HepG2 (cell line): ENCODE measurements around the gene MAFB. TPM values are rescaled to one million over a fixed set of nuclear protein-coding genes. Genes with fewer than 3 reads are reported as not detected.
A peak's percentile ranks its signal among the peaks of the same experiment; 100 is the strongest.

Source experiments
- ATAC-seq: fragments of 200-7000 bp; cut with Tn5 transposase; 3 replicates; pipeline ENCODE4 v1.9.1; 2020; ENCODE audit warnings: mild to moderate bottlenecking, moderate library complexity
- Bru-seq: library from RNA; stranded (reverse); fragments of 400-500 nt; gene quantifications from one replicate; lab custom pipeline; 2021; lab: Mats Ljungman, UMichigan
- BruChase-seq, 2 experiments: library from RNA; stranded (reverse); fragments of 400-500 nt; gene quantifications; one replicate each; lab custom pipeline; 2021; lab: Mats Ljungman, UMichigan
- BruUV-seq: library from RNA; stranded (reverse); fragments of 400-500 nt; replicated peaks from 2 replicates; lab custom pipeline; 2021; lab: Mats Ljungman, UMichigan
- CTCF ChIA-PET: fragments of 300-600 bp; formaldehyde crosslinking; extraction: SDS; loops from one replicate; lab custom pipeline; 2021; ENCODE audit warnings: low total read pairs, inconsistent platforms, low intra/inter-chr PET ratio; lab: Yijun Ruan, JAX
- POLR2A ChIA-PET: fragments of 350-600 bp; sonication (Branson Sonifier 250); formaldehyde crosslinking; loops from one replicate; lab custom pipeline; 2020; ENCODE audit warnings: antibody characterized with exemption, inconsistent platforms; lab: Yijun Ruan, JAX
- DNase-seq: peaks from one replicate; pipeline ENCODE4 v3.0.0-alpha.2; 2015; ENCODE audit warnings: low spot score
- FAIRE-seq: peaks from 3 replicates; lab custom pipeline; 2011; peaks lifted over from hg19 to GRCh38; lab: Jason Lieb, UNC
- H2AFZ ChIP-seq: one replicate; pipeline ENCODE4 v1.6.1; 2011; ENCODE audit warnings: low read length, inconsistent platforms
- H3K27ac ChIP-seq: fragments of 300-600 bp; 3 replicates; pipeline ENCODE4 v1.8.0; 2011; ENCODE audit warnings: mixed run types, mild to moderate bottlenecking, mixed read lengths, low read length, inconsistent platforms; ENCODE audit not compliant: insufficient read depth; ENCODE audit errors: extremely low read length
- H3K27me3 ChIP-seq, 2 experiments: fragments of 200-600 bp in 1 of 2; 2 replicates in 1 of 2; 3 replicates in 1 of 2; pipeline versions ENCODE4 v1.6.0 to v1.8.0; 2011; ENCODE audit warnings: low read length in 2 of 2, mild to moderate bottlenecking in 2 of 2, moderate library complexity in 2 of 2, inconsistent platforms in 1 of 2; ENCODE audit not compliant: insufficient read depth in 2 of 2, control insufficient read depth in 1 of 2
- H3K36me3 ChIP-seq, 2 experiments: fragments of 200-600 bp in 1 of 2; replicated peaks in 1 of 2; 2 replicates in 1 of 2; 3 replicates in 1 of 2; pipeline versions ENCODE4 v1.5.1 to v1.8.0; 2011; ENCODE audit warnings: low read length in 2 of 2, inconsistent platforms in 1 of 2; ENCODE audit not compliant: insufficient read depth in 2 of 2, control insufficient read depth in 1 of 2
- H3K4me1 ChIP-seq: 2 replicates; pipeline ENCODE4 v1.5.1; 2012; ENCODE audit warnings: low read length, inconsistent platforms; ENCODE audit not compliant: insufficient read depth
- H3K4me2 ChIP-seq: 2 replicates; pipeline ENCODE4 v1.6.0; 2011; ENCODE audit warnings: low read depth, low read length, inconsistent platforms
- H3K4me3 ChIP-seq, 3 experiments: fragments of 200-600 bp in 1 of 3; sonication (generic), shearing (Covaris generic) in 1 of 3; replicated peaks in 1 of 3; 2 replicates each; pipeline ENCODE4 v1.5.1; 2011 to 2016; ENCODE audit warnings: low read length in 3 of 3, inconsistent platforms in 2 of 3, low read depth in 2 of 3, mild to moderate bottlenecking in 2 of 3, control low read depth in 1 of 3, mixed read lengths in 1 of 3; ENCODE audit not compliant: insufficient read depth in 1 of 3
- H3K79me2 ChIP-seq: one replicate; pipeline ENCODE4 v1.6.1; 2011; ENCODE audit warnings: low read length, inconsistent platforms; ENCODE audit not compliant: insufficient read depth
- H3K9ac ChIP-seq: 2 replicates; pipeline ENCODE4 v1.6.0; 2011; ENCODE audit warnings: mild to moderate bottlenecking, low read depth, low read length, inconsistent platforms; ENCODE audit not compliant: insufficient read depth
- H3K9me3 ChIP-seq: 2 replicates; pipeline ENCODE4 v1.5.1; 2012; ENCODE audit warnings: mild to moderate bottlenecking, low read length
- H4K20me1 ChIP-seq: 2 replicates; pipeline ENCODE4 v1.6.0; 2011; ENCODE audit warnings: inconsistent platforms, mild to moderate bottlenecking, low read length, moderate library complexity; ENCODE audit not compliant: insufficient read depth
- AGO1 ChIP-seq: fragments of 200-400 bp; formaldehyde crosslinking; IDR thresholded peaks from 2 replicates; pipeline ENCODE4 v1.6.1; 2017; ENCODE audit warnings: mild to moderate bottlenecking, low read depth, low read length, moderate library complexity; ENCODE audit not compliant: poor library complexity, severe bottlenecking
- FOSL1 ChIP-seq: sonication (generic); formaldehyde crosslinking; IDR thresholded peaks from 2 replicates; pipeline ENCODE4 v1.9.0; 2021; ENCODE audit warnings: missing genetic modification reagents, borderline replicate concordance
- KMT2B ChIP-seq: IDR thresholded peaks from 2 replicates; pipeline ENCODE4 v1.6.1; 2016; ENCODE audit warnings: missing genetic modification reagents, missing compliant biosample characterization
- NR2F1 ChIP-seq, 2 experiments: fragments of 450-650 bp in 1 of 2; formaldehyde crosslinking in 1 of 2; IDR thresholded peaks; 2 replicates each; pipeline versions ENCODE4 v1.5.0 to v1.6.1; 2016 to 2020; ENCODE audit warnings: mild to moderate bottlenecking in 1 of 2, missing compliant biosample characterization in 1 of 2, missing genetic modification reagents in 1 of 2, moderate library complexity in 1 of 2
- REPIN1 ChIP-seq: sonication (generic); formaldehyde crosslinking; IDR thresholded peaks from 2 replicates; pipeline ENCODE4 v1.8.0; 2022; ENCODE audit warnings: missing genetic modification reagents, low read depth, mild to moderate bottlenecking, borderline replicate concordance
- SUZ12 ChIP-seq: fragments of 150-350 bp; IDR thresholded peaks from 2 replicates; pipeline ENCODE4 v1.6.1; 2014; ENCODE audit warnings: low read depth, low read length
- TOE1 ChIP-seq: sonication (generic); formaldehyde crosslinking; IDR thresholded peaks from 2 replicates; pipeline ENCODE4 v1.4.0; 2020; ENCODE audit warnings: mild to moderate bottlenecking, missing genetic modification reagents
- ZBTB38 ChIP-seq: sonication (generic); formaldehyde crosslinking; IDR thresholded peaks from 2 replicates; pipeline ENCODE4 v1.5.1; 2020; ENCODE audit warnings: mild to moderate bottlenecking, missing genetic modification reagents
- ZNF256 ChIP-seq: sonication (generic); formaldehyde crosslinking; conservative IDR thresholded peaks from 2 replicates; pipeline ENCODE4 v1.4.0; 2020; ENCODE audit warnings: missing genetic modification reagents
- ZNF790 ChIP-seq: sonication (generic); formaldehyde crosslinking; IDR thresholded peaks from 2 replicates; pipeline ENCODE4 v1.8.0; 2022; ENCODE audit warnings: missing genetic modification reagents, mild to moderate bottlenecking, borderline replicate concordance
- WGBS: methylation state at CpG from one replicate; pipeline ENCODE4 v1.1.6; 2017; ENCODE audit warnings: low lambda C conversion rate; 5-methylcytosine and 5-hydroxymethylcytosine counted together
- in situ Hi-C: cut with HindIII; loops from 2 replicates; pipeline ENCODE4 v1.10.0; 2017; ENCODE audit warnings: low pct_unique_long_range_greater_than_20kb; ENCODE audit not compliant: extremely low pct_ligation_motif_present
- intact Hi-C: fragments of 100-400 bp; cut with micrococcal nuclease; formaldehyde crosslinking; loops from one replicate; pipeline ENCODE4 v1.10.0; 2022; ENCODE audit not compliant: unreplicated experiment
- long read RNA-seq, 2 experiments: library from RNA in 1 of 2; library from polyadenylated mRNA in 1 of 2; stranded (forward) in 1 of 2; unstranded in 1 of 2; transcript quantifications; one replicate each; pipeline ENCODE4 v2.0.0, GENCODE V29; 2019 to 2022
- polyA minus RNA-seq, 3 experiments: library from RNA; depleted of rRNA, polyadenylated mRNA; stranded (reverse); fragments of >200 nt; gene quantifications; 2 replicates each; pipeline ENCODE4 v1.2.3, GENCODE V29; 2011; ENCODE audit warnings: low replicate concordance in 1 of 3
- polyA plus RNA-seq, 8 experiments: library from polyadenylated mRNA; depleted of rRNA in 3 of 8; stranded (reverse) in 7 of 8; unstranded in 1 of 8; fragments of >200 nt; fragmentation: Illumina TruSeq in 4 of 8; extraction: Trizol in 4 of 8; gene quantifications; 2 replicates each; pipeline versions ENCODE4 v1.2.1 to v1.2.3, GENCODE V29; 2011 to 2016; ENCODE audit warnings: low read depth in 4 of 8, missing spikeins in 1 of 8, mixed read lengths in 1 of 8; ENCODE audit not compliant: insufficient read depth in 1 of 8
- total RNA-seq, 5 experiments: library from RNA; depleted of rRNA; stranded (reverse); fragments of >200 nt; fragmentation: Illumina TruSeq; extraction: Trizol; gene quantifications; 2 replicates each; pipeline ENCODE4 v1.2.3, GENCODE V29; 2016; ENCODE audit warnings: low read depth in 1 of 5
- TF ChIP-seq, protein P1 (sequence below): IDR thresholded peaks from 2 replicates; pipeline ENCODE4 v1.6.1; 2016; ENCODE audit warnings: low read depth
- TF ChIP-seq, protein P2 (sequence below): sonication (generic); formaldehyde crosslinking; IDR thresholded peaks from 2 replicates; pipeline ENCODE4 v1.5.0; 2020; ENCODE audit warnings: missing genetic modification reagents, mild to moderate bottlenecking, borderline replicate concordance
- TF ChIP-seq, protein P3 (sequence below): sonication (generic); formaldehyde crosslinking; IDR thresholded peaks from 2 replicates; pipeline ENCODE4 v1.8.0; 2022; ENCODE audit warnings: mild to moderate bottlenecking, missing genetic modification reagents; ENCODE audit not compliant: insufficient replicate concordance

The MAFB gene
- total RNA-seq (2016; rRNA removed; fragmentation: Illumina TruSeq; extraction: Trizol) (0.11 and 0.18 TPM in 2 replicates), polyA plus RNA-seq (2011; rRNA removed) (0.08 and 0.14 TPM in 2 replicates), polyA minus RNA-seq (2011; rRNA and poly(A)+ RNA removed; ENCODE audit: low replicate concordance) (0.06 and 0.98 TPM in 2 replicates), Bru-seq, nascent RNA (percentile 37 among the genes with signal in this experiment), BruChase-seq, experiment 1, labeled RNA remaining after a 6-hour chase (percentile 32 among the genes with signal in this experiment), BruChase-seq, experiment 2, labeled RNA remaining after a 2-hour chase (percentile 32 among the genes with signal in this experiment)
- not detected in 2 replicates for total RNA-seq (2016; cell fraction: cytosol; rRNA removed; fragmentation: Illumina TruSeq; extraction: Trizol; ENCODE audit: low read depth)
- 0.06 and 0.27 TPM in 2 replicates for total RNA-seq (2016; cell fraction: insoluble cytoplasmic fraction; rRNA removed; fragmentation: Illumina TruSeq; extraction: Trizol)
- total RNA-seq (2016; cell fraction: membrane; rRNA removed; fragmentation: Illumina TruSeq; extraction: Trizol): 0.03 and 0.09 TPM in 2 replicates
- 0.13 and 0.25 TPM in 2 replicates for total RNA-seq (2016; cell fraction: nucleus; rRNA removed; fragmentation: Illumina TruSeq; extraction: Trizol)
- 0.04 and 0.10 TPM in 2 replicates for polyA plus RNA-seq (2011; cell fraction: cytosol; rRNA removed)
- polyA plus RNA-seq (2011; cell fraction: nucleus; rRNA removed): 0.14 and 0.24 TPM in 2 replicates
- polyA plus RNA-seq (2012): 0.11 and 0.28 TPM in 2 replicates
- not detected in 2 replicates for polyA plus RNA-seq (2016; cell fraction: cytosol; fragmentation: Illumina TruSeq; extraction: Trizol; ENCODE audit: low read depth)
- 0.26 and 0.32 TPM in 2 replicates for polyA plus RNA-seq (2016; cell fraction: insoluble cytoplasmic fraction; fragmentation: Illumina TruSeq; extraction: Trizol; ENCODE audit: low read depth)
- polyA plus RNA-seq (2016; cell fraction: membrane; fragmentation: Illumina TruSeq; extraction: Trizol; ENCODE audit: low read depth): 0.05 and 0.07 TPM in 2 replicates
- 0.39 and 0.52 TPM in 2 replicates for polyA plus RNA-seq (2016; cell fraction: nucleus; fragmentation: Illumina TruSeq; extraction: Trizol; ENCODE audit: insufficient read depth, low read depth)
- polyA minus RNA-seq (2011; cell fraction: cytosol; rRNA and poly(A)+ RNA removed): 0.18 and 0.20 TPM in 2 replicates
- polyA minus RNA-seq (2011; cell fraction: nucleus; rRNA and poly(A)+ RNA removed): 0.12 and 0.13 TPM in 2 replicates
- long read RNA-seq, experiment 1: 0 reads
- long read RNA-seq, experiment 2: 0 reads

DNA sequence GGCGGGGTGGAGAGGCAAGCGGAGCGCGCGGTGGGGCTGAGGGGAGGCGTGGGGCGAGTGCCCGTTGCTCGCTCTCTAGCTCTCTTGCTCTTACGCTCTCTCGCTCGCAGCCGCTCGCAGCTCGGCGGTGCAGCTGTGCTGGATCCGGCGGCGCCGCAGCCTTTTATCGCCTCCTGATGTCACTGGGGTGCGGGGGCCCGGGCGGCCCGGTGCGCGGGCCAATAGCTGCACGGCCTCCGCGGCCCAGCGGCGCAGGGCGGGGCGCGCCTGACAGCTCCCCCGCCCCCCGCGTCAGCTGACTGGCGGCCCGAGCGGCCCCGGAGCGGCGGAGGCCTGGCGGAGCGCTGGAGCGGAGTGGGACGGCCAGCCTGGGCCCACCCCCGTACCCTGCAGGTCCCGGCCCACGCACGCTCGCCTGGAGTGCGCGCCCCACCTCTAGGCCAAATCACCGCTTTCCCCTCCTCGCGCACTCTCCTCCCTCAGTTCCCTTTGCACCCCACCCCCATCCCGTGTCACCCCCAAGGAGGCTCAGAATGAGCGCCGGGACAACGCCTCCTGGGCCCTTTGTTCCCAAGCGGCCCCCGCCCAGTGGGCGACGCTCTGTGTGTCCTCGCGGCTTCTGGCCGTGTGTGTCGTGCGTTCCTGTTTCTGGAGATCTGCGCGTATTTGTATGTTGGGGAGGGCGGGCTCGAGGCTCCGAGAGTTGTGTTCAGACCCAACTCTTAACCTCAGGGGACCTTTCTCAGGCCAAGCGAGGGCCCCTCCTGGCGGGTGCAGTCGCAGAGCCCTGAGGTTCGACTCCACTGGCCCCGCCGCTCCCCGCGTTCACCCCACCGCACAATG, at the start of gene MAFB:
MAFB (minus strand) TSS at position 137 of the 843 bp plus-strand sequence. CDS start 386 bp downstream, outside the sequence.
- Histone ChIP-seq H3K36me3 (no peaks in the 10 kb centered on the region), H3K4me3 (peak within 1 kb of the TSS; percentile 50 to 75 (median 51)), H3K9me3 (no peaks in the 10 kb centered on the region), H3K27me3 (peaks cover 12 to 50% of the 10 kb centered on the region in 2 experiments), H3K79me2 (no peaks in the 10 kb centered on the region), H3K27ac (no peak within 1 kb of the TSS), H3K4me1 (peaks cover 13% of the 10 kb centered on the region; the same call in 1 of the 2 replicates), H3K4me2 (peak within 1 kb of the TSS; percentile 93), H4K20me1 (no peaks in the 10 kb centered on the region; the same call in 1 of the 2 replicates), H3K9ac (no peak within 1 kb of the TSS; the same call in 1 of the 2 replicates), H2AFZ (no peak within 1 kb of the TSS)
- 2% methylated on average over 47 of the region's 85 CpGs for WGBS
- FAIRE-seq: no peak
- no TSS peak for BruUV-seq
- peak; percentile 83 for ATAC-seq
- ChIA-PET CTCF (interaction anchor here (0.6 to 2.5 kb wide), 5 partner anchors 421 to 1577 kb away, joined by 3 to 22 read pairs (median 4); no protein-coding TSS in a partner anchor), POLR2A (interaction anchor here (1.3 to 1.5 kb wide), 2 partner anchors 17 to 21 kb away, joined by 4 to 12 read pairs; no protein-coding TSS in a partner anchor)
- in situ Hi-C loops (loop anchor here (10.0 kb wide), 1 partner anchor 1575 kb away; no protein-coding TSS in a partner anchor), intact Hi-C loops (no loop called here)
- peak; percentile 74 for DNase-seq
- TF ChIP-seq, protein P1, sequence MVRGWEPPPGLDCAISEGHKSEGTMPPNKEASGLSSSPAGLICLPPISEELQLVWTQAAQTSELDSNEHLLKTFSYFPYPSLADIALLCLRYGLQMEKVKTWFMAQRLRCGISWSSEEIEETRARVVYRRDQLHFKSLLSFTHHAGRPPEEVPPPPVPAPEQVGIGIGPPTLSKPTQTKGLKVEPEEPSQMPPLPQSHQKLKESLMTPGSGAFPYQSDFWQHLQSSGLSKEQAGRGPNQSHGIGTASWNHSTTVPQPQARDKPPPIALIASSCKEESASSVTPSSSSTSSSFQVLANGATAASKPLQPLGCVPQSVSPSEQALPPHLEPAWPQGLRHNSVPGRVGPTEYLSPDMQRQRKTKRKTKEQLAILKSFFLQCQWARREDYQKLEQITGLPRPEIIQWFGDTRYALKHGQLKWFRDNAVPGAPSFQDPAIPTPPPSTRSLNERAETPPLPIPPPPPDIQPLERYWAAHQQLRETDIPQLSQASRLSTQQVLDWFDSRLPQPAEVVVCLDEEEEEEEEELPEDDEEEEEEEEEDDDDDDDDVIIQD (CRISPR knock-in tag): no peak
- TF ChIP-seq, protein P2, sequence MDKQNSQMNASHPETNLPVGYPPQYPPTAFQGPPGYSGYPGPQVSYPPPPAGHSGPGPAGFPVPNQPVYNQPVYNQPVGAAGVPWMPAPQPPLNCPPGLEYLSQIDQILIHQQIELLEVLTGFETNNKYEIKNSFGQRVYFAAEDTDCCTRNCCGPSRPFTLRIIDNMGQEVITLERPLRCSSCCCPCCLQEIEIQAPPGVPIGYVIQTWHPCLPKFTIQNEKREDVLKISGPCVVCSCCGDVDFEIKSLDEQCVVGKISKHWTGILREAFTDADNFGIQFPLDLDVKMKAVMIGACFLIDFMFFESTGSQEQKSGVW (CRISPR knock-in tag): no peak
- TF ChIP-seq, protein P3, sequence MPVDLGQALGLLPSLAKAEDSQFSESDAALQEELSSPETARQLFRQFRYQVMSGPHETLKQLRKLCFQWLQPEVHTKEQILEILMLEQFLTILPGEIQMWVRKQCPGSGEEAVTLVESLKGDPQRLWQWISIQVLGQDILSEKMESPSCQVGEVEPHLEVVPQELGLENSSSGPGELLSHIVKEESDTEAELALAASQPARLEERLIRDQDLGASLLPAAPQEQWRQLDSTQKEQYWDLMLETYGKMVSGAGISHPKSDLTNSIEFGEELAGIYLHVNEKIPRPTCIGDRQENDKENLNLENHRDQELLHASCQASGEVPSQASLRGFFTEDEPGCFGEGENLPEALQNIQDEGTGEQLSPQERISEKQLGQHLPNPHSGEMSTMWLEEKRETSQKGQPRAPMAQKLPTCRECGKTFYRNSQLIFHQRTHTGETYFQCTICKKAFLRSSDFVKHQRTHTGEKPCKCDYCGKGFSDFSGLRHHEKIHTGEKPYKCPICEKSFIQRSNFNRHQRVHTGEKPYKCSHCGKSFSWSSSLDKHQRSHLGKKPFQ (CRISPR knock-in tag): peak; percentile 9
- TF ChIP-seq ZNF790 (CRISPR knock-in tag) (0 out of 2 replicates have a peak, but pooled peaks have one; percentile 23), ZNF256 (CRISPR knock-in tag) (no peak), AGO1 (peak; percentile 6), TOE1 (no peak), FOSL1 (CRISPR knock-in tag) (0 out of 2 replicates have a peak, but pooled peaks have one; percentile 5), NR2F1 (CRISPR knock-in tag; IDR thresholded peaks at IDR 0.05) (no peak), SUZ12 (no peak), KMT2B (CRISPR knock-in tag) (no peak), REPIN1 (no peak; the same call in 1 of the 2 replicates), ZBTB38 (no peak)
